Occipital lobe (tissue), 2 donors: ENCODE measurements around the gene ERG. TPM values are rescaled to one million over a fixed set of nuclear protein-coding genes. Genes with fewer than 3 reads are reported as not detected.

Experiments
- DNase-seq: peaks from one replicate; lab custom pipeline; 2025; lab: John Stamatoyannopoulos, UW
- total RNA-seq: library from RNA; depleted of rRNA; stranded (reverse); fragments of >200 nt; gene quantifications from one replicate; pipeline ENCODE4 v1.2.3, GENCODE V29; 2014

Gene ERG, protein sequence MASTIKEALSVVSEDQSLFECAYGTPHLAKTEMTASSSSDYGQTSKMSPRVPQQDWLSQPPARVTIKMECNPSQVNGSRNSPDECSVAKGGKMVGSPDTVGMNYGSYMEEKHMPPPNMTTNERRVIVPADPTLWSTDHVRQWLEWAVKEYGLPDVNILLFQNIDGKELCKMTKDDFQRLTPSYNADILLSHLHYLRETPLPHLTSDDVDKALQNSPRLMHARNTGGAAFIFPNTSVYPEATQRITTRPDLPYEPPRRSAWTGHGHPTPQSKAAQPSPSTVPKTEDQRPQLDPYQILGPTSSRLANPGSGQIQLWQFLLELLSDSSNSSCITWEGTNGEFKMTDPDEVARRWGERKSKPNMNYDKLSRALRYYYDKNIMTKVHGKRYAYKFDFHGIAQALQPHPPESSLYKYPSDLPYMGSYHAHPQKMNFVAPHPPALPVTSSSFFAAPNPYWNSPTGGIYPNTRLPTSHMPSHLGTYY
- 1.2 TPM for total RNA-seq

DNA sequence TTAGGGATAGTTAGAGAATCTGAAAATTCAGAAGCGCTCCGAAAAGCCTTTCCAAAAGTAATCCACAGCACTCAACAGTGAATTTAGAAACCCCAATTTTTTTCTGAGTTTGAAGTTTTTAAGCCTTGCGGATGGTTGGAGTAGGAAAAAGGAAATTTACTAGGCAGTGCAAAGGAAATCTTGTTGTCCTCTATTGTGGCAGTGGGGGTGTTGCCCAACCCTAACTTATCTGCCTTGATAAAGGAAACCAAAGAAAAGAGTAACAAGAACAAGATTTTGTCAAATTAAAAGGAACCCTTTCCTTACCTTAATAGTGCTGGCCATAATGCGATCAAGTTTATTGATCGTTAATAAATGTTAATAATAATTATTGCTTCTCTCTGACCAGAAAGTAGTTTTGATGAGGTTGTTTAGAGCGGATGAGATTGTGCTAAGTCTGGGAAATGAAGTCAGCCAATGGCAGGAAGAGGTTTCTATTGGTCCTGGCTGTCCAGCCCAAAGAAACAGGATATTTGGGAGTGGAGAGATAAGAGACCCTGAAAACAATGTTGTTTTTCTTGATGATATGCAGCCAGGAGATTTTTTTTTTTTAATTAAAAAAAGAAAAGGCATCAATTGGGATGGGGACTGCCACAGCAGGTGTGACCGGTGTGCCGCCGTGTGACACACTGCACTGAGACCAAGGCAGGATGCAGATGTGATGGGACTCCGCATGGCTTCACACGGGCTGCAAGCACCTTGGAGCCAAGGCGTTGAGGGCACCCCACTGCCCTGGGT, at the start of gene ERG:
ERG (minus strand) TSS at position 421 of the 777 bp plus-strand sequence; CDS start at position 324, 97 bp downstream.
- DNase-seq = no peak

DNA sequence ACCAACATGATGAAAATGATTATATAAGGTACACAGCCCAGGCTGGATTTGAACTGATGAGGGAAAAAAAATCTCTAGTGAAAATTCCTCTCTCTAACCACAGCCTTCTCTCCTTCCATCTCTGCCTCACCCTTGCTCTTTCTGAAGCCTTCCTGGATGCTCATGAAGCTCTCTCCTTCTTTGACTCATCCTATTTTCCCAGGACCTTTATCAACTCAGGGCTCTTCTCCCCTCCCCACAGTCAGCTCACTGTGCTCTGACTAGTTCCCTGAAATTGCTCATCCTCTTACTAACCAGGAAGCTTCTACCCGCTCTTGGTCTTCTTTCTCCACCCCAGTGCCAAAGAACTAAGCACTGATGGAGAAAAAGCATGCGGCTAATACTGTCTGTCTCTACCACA, 46.4 kb upstream of the ERG start:
- DNase-seq = no peak

DNA sequence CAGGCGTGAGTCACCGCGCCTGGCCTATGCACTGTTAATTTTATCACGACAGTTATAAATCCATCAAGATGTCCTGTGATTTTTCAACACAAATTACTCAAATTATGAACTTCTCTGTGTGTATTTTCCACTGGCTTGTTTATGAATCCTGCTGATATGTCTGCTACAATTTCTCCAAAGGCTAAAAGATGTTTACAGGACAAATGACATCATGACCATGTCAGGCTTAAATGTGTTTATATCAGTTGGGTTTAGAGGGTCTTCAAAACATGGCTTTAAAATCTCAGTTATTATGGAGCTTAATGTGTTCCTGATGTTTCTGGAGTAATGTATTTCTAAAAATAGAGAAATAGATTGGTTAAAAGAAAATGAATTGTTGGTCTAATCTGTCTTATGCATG, 44.0 kb upstream of the ERG start:
- no peak for DNase-seq

DNA sequence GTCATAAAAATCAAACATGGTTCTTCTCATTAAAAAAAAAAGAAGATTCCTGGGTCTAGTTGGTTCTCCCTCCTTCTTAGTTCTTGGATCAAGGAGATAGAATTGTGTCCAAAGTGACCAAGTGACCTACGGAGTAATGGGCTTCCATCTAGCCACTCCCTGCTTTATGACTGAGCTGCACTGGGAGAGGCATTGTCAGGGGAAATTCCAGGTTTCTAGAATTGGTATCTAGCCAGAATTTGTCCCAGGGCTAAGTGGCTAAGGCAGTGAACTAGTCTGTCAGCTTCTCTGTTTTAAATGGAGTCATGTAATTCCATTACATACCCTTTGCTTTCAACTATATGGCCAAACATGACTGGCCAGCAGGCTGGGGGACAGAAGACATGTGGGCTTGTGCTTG, 40.1 kb upstream of the ERG start:
- DNase-seq = no peak

DNA sequence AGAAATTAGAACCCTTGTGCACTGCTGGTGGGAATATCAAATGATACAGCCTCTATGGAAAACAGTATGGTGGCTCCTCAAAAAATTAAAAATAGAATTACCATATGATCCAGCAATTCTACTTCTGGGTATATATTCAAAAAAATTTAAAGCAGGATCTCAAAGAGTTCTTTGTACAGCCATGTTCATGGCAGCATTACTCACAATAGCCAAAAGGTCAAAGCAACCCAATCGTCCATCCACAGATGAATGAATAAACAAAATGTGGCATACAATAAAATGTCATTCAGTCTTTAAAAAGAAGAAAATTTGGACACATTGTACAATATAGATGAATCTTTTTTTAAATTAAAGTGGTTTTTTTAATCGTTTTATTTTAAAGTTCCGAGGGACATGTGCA, 36.3 kb upstream of the ERG start:
- DNase-seq = no peak

DNA sequence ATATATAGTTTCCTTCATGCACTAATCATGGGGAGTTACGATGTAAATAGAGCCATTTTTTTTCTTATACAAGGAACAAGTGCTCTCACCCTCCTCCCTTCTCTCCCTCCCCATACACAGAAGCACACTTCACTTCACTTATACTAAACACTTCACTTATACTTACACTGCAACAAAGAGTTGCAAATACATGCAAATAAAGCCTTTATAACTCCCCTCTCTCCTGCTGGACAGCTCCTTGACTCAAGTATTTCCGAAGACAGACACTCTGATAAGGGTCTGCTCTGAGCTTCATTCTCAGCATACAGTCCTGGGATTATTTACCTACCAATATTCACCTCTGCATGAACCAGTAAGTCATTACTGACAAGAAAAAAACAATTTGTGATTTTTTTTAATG, 35.6 kb upstream of the ERG start:
- DNase-seq = no peak

DNA sequence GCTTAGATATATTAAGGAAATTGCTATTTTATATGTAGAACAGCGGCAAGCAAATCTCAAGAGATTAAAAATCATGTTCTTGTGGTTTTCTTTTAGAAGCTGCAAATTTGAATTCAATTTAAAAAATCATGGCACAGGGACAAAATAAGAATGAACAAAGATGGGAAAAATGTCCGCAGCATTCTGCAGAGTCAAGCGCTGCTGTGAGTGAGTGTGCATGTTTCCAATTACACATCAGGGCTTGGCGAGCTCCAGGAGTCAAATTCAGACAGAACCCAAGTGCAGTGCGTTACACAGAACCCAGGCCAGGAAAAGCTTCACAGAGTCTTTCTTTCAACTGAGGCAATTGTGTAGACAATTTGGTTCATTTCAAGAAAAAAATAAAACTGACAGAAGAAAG, 33.3 kb upstream of the ERG start:
- no peak for DNase-seq

DNA sequence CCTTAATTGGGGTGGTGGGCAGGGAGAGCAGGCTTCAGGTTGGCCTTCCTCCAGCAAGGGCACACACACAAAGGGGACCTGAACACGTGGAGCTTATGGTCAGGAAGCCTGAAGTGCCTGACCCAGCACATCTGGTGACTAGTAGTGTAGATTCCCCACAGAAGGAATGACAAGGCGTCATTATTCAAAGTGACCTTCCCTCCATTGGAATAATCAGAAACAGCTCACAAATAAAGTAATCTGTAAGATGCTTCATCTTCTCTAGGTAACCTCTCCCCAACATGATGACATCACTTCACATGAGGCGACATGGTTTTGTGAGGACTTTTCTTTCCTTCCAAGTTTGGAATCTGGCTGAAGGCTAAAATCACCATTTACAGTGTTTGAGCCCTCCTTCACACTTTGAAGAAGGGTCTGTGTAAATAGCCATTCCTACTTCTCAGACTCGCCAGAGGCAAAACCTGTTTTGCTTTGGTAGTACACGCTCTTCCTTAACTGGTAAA, 32.8 kb upstream of the ERG start:
- no peak for DNase-seq

DNA sequence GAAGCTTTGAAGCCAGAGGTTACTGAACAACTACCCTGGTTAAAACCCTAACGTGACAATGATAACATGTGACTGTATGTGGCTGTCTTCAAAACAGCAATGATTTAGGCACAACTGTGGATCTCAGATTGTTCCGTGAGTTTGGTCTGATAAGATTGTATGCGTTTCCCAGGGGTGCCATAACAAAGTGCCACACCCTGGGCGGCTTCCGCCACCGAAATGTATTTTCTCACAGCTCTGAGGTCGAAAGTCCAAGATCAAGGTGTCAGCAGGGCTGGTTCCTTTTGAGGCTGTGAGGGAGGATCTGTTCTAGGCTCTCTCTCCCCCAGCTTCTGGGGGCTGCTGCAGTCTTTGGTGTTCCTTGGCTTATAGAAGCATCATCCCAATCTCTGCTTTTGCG, 29.5 kb upstream of the ERG start:
- DNase-seq = no peak

DNA sequence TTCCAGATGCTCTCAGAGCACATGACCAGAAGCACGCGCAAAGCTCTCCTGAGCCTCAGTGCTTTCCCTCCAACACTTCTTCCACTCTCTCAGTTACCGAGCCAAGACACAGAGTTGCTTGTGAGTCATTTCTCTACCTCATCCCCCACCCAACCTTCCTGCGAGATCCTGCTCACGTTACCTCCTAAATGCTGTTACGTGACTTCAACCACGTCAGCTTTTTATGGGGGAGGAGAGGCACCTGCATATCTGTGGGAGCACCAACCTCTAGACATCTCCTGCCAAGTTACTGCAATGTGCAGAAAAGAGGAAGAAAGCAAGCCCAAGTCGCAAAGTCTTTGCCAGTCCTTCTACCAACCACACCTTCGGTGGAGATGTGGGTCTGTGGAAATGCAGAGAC, 27.2 kb upstream of the ERG start:
- no peak for DNase-seq

DNA sequence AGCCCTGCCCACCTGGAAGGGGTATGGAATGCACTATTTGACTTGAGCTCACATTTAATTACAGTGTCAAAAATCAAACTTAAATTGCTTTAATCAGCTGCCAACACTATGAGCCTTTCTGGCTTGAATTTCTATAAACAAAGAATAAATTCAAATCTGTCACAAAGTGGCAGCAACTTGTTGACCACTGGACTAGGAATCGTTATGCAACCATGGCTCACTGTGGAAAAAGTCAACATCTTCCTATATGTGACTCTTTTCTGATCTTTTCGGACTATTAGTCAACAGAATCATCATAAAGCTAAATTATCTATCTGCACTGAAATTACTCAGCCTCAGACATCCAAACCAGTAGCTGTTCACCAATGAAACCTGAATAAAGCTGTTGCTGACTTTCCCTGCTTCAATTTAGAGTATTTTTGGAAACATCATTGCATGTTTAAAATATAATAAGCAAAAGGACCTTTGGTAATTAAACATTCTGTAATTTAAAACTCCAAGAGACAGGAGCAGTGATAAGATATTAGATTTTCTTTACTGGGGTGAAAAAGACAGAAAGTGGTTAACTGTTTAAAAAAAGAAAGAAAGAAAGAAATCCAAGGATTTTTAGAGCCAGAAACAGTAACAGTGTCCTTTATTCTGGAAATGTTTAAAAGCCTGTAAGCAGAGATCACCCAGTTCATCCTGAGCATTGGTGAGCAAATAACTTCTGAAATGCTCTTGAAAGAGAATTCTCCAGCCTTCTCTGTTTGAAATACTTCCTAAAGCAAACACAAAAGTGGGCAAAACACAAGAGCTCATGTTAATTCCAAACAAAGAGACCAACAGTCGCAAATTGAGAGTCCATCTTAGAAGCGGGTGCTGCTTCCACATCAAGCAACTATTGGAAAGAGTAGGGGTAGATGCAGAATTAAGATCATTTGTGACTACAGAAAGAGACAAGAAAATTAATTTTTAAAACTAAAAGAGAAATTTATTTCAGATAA, 26.2 kb upstream of the ERG start:
- DNase-seq = no peak

DNA sequence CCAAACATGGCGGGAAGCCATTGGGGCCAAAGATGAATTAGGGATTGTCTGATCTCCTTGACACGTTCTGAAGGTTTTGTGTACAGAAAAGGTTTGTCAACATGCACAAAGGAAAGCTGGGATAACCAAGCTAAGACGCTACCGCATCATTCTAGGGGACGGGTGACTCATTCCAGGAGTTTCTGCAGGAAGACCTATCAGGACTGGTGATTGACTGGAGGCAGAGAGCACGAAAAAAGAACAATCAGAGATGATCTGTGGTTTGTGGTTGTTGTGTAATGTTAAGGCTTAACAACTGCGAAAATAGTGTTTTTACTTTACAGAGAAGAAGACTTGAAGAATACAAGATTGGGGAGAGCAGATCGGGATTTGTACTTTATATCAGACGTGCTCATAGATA, 22.2 kb upstream of the ERG start:
- DNase-seq = no peak

DNA sequence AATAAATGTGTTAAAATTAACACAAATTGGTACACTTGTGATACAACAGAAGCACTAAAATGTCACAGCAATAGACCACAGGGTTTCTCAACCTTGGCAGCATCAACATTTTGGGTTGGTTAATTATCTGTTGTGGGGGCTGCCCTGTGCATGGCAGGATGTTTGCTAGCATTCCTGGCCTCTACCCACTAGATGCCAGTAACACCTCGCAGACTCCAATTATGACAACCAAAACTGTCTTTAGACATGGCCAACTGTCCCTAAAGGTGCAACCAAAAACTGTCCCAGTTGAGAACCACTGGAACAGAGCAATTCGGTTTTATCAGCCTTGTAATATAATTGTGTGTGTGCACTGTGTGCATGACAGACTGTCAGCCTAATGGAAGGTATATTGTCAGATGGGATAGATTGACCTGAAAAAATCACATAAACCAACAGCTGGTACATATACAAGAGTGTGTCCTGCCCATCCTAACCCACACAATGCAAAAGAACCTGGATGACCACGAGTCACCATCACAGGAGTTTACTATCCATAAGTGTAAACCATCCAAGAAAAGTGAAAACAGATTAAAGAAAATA, 13.5 kb upstream of the ERG start:
- no peak for DNase-seq

DNA sequence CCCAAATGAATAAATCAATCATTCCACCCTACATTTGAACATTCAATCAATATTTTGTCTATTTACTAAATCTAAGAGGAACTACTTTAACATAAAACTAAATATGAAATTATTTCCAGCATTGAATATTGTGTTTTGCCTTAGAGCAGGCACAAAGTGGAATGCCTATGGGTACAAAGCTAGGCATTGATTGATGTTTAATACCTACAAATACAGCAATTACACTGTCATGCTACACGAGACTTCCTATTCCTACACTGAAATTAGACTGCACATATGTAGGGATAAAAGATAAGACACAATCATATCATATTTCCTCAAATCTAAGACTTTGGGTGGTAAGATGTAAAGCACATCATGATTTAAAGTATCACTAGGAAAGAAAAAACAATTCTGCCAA, 12.9 kb upstream of the ERG start:
- no peak for DNase-seq

DNA sequence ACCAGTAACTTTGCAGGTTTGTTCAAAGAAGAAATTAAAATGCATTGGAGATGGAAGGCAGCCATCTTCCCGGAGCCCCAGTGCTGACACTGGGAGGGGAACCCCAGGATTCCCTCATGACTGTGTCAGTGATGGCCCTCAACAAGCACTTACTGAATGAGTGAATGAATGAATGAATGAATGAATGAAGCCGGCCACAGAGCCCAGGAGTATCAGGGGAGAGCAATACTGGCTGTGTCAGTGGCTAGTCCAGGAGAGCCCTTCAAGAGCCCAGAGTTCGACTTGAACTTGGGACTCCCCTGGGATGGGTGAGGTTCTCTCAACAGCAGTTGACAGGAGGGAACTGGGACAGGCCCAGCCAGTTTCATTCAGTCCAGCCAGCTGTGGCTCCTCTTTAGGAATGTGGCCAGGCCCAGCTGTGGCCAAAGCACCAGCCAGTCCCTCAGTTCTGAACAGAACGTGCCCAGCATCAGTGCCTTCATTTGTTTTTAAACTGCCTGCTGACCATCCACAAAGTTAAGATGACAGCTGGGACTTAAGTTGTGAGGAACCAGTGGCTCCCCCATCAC, 9.2 kb upstream of the ERG start:
- DNase-seq = no peak

DNA sequence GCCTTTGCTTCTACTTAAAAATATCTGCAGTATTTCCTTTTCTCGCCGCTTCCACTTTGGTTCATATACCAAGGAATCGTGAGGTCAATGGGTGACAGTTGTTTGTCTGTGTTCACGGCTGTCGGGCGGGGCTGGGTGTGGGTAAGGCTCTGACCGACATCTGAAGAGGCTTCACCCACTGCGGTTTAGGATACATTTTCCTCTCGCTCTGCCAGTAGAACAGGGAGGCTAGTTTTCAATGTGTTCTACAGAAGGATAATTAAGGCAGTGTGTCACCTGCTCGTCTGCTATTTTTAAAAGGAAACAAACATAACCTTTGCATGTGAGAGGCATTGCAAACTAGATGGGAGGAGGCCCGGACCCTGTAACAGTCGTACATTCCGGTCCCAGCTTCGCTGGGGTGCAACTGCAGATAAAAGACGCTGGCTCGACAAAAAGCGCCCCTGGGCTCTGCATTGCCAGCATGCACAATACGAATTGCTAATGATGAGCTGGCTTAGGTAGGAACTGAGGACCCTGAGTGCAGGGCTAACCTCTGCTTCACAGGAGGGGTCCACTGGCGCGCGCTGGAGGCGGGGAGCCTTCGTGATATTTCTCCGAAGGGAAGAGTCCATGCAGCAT, 8.5 kb upstream of the ERG start:
- no peak for DNase-seq

DNA sequence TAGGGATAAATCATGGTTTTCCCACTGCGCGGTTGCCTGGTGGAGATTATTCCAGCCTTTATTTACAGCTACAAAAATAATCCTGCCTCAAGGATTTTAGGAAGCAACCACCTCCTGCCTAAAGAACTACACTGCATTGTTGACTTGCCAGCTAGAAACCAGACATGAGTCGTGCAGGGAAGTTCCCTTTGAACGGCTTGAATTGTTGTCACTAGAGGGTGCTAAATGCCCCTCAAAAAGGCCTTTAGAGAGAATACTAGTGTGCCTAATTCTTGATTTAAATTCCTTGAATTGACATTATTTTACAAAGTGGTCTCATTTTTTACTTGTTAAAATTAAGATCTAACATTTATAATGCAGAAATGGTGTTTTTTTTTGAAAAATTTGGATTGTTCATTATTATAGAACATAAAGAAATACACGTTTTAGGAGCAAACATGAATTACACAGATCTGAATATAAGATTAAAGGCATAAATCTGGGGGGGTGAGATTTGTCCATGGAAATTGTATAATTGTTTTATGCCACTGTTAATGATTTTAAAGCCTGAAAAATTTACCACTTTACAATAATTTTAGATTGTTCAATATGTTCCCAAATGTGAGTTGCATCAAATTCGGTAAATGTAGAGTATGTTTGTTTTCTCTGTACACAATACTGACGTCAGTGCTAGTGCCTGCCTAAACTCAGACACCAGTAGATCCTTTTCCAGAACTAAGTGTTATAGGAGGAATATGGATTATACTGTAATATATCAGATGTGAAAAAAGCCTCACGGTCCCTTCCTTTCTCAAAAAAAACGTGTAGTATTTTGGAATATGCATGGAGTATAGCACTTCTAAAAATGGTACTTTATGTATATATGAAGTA, 7.6 kb upstream of the ERG start:
- DNase-seq = no peak

DNA sequence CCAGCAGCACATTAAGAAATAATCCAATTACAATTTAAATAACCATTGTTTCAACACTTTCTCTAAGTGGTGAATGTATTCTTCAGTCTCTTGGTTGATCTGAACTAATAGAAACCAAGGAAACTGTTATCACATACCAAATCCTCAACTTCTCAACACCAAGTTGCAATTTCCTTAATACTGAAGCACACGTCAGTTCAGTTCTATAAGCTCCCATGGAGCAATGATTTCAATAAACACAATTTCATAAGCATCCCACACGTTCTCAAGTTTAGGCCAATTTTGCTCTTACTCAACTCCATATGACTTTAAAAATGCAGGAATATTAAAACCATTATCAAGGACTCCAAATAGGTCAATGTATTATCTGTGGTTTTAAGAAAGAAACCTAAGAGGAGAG, 5.8 kb upstream of the ERG start:
- no peak for DNase-seq

DNA sequence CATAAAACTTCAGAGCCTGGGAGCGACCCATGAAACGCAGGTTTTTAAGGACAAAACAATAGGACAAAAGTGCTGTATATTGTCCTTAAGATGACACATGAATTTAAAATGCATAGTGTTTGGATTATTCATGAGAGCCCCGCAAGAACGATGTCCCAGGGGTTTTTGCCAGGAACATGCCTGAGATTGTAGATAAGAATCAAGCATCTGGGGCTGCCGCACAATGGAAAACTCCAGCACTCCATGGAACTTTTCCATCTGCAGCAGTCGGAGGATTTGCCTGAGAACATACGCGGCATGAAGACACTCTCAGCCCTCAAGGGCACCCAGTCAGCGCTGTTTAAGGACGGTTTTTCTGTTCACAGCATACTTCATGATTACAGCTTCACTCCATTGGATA, 5.3 kb upstream of the ERG start:
- no peak for DNase-seq
